B cell (primary cell): Measurements from ENCODE around the gene PIGC. TPM values are rescaled to one million over a fixed set of nuclear protein-coding genes. Genes with fewer than 3 reads are reported as not detected.

Experiments used
- ATAC-seq: fragments of 200-7000 bp; cut with Tn5 transposase; one replicate; pipeline ENCODE4 v1.10.0; 2021; ENCODE audit warnings: low read depth, mild to moderate bottlenecking, moderate number of reproducible peaks, moderate library complexity
- CTCF ChIA-PET: fragments of 350-600 bp; sonication (Branson Sonifier 250); formaldehyde crosslinking; loops from one replicate; lab custom pipeline; 2021; ENCODE audit warnings: antibody characterized with exemption, inconsistent platforms; lab: Charles Lee
- POLR2A ChIA-PET: fragments of 350-600 bp; sonication (Branson Sonifier 250); formaldehyde crosslinking; loops from one replicate; lab custom pipeline; 2021; ENCODE audit warnings: antibody characterized with exemption; lab: Charles Lee
- DNase-seq: peaks from one replicate; pipeline ENCODE4 v3.0.0; 2013
- H2AFZ ChIP-seq: 2 replicates; pipeline ENCODE4 v1.6.1; 2012; ENCODE audit warnings: mild to moderate bottlenecking, low read depth, low read length; ENCODE audit not compliant: insufficient read depth, poor library complexity, severe bottlenecking
- H3K27ac ChIP-seq, 2 donors: 1 replicate in 1 of 2; 2 replicates in 1 of 2; pipeline ENCODE4 v1.5.1; 2012 to 2013; ENCODE audit warnings: low read length in 2 of 2, mild to moderate bottlenecking in 2 of 2, moderate library complexity in 1 of 2
- H3K27me3 ChIP-seq, 4 experiments: fragments of 200-600 bp in 1 of 4; sonication (generic) in 1 of 4; replicated peaks in 1 of 4; 1 replicate in 2 of 4; 2 replicates in 2 of 4; pipeline versions ENCODE4 v1.6.1 to v1.7.0; 2013 to 2016; ENCODE audit warnings: low read length in 3 of 4, mild to moderate bottlenecking in 2 of 4, mixed read lengths in 1 of 4, moderate library complexity in 1 of 4; ENCODE audit not compliant: insufficient read depth in 4 of 4, control insufficient read depth in 3 of 4; ENCODE audit errors: control extremely low read depth in 1 of 4
- H3K36me3 ChIP-seq, 2 experiments: replicated peaks in 1 of 2; 1 replicate in 1 of 2; 2 replicates in 1 of 2; pipeline versions ENCODE4 v1.6.1 to v1.7.1; 2013; ENCODE audit warnings: low read length in 1 of 2; ENCODE audit not compliant: insufficient read depth in 2 of 2, control insufficient read depth in 1 of 2; ENCODE audit errors: control extremely low read depth in 1 of 2, extremely low read depth in 1 of 2
- H3K4me1 ChIP-seq, 2 donors: fragments of 200-600 bp in 1 of 2; sonication (generic) in 1 of 2; 1 replicate in 1 of 2; 2 replicates in 1 of 2; pipeline versions ENCODE4 v1.5.1 to v1.6.1; 2013 to 2017; ENCODE audit warnings: low read length in 2 of 2; ENCODE audit not compliant: control insufficient read depth in 2 of 2, insufficient read depth in 2 of 2
- H3K4me2 ChIP-seq: replicated peaks from 2 replicates; pipeline ENCODE3; 2012; ENCODE audit warnings: mild to moderate bottlenecking, low read depth, low read length; ENCODE audit not compliant: poor library complexity, severe bottlenecking
- H3K4me3 ChIP-seq, 5 experiments: fragments of 200-600 bp in 1 of 5; sonication (generic) in 1 of 5; 1 replicate in 3 of 5; 2 replicates in 2 of 5; pipeline versions ENCODE4 v1.5.1 to v1.7.0; 2011 to 2016; ENCODE audit warnings: low read length in 4 of 5, mild to moderate bottlenecking in 4 of 5, low read depth in 2 of 5, control low read depth in 1 of 5, moderate library complexity in 1 of 5; ENCODE audit not compliant: insufficient read depth in 1 of 5; ENCODE audit errors: control extremely low read depth in 1 of 5, extremely low read depth in 1 of 5
- H3K79me2 ChIP-seq: fragments of 200-600 bp; sonication (generic); one replicate; pipeline ENCODE4 v1.6.0; 2016; ENCODE audit warnings: low read length; ENCODE audit not compliant: control insufficient read depth, insufficient read depth
- H3K9ac ChIP-seq: fragments of 200-600 bp; sonication (generic); 2 replicates; pipeline ENCODE4 v1.6.1; 2017; ENCODE audit warnings: mild to moderate bottlenecking, low read length, moderate library complexity
- H3K9me3 ChIP-seq, 3 donors: one replicate each; pipeline versions ENCODE4 v1.6.1 to v1.7.1; 2013; ENCODE audit warnings: low read length in 2 of 3; ENCODE audit not compliant: control insufficient read depth in 2 of 3, insufficient read depth in 1 of 3; ENCODE audit errors: control extremely low read depth in 1 of 3
- H4K20me1 ChIP-seq: 2 replicates; pipeline ENCODE4 v1.6.0; 2012; ENCODE audit warnings: mild to moderate bottlenecking, low read length; ENCODE audit not compliant: insufficient read depth, control insufficient read depth, poor library complexity, severe bottlenecking
- H3K27ac Mint-ChIP-seq: one replicate; pipeline ENCODE4 v1.8.0; 2021; ENCODE audit warnings: mixed read lengths
- H3K27me3 Mint-ChIP-seq: one replicate; pipeline ENCODE4 v1.8.0; 2021; ENCODE audit warnings: mixed read lengths
- H3K4me1 Mint-ChIP-seq: one replicate; pipeline ENCODE4 v1.8.0; 2021; ENCODE audit warnings: mixed read lengths
- H3K4me3 Mint-ChIP-seq: one replicate; pipeline ENCODE4 v1.8.0; 2021; ENCODE audit warnings: mixed read lengths
- H3K9me3 Mint-ChIP-seq: one replicate; pipeline ENCODE4 v1.8.0; 2022; ENCODE audit warnings: mixed read lengths; ENCODE audit not compliant: insufficient read depth
- EZH2 ChIP-seq: IDR thresholded peaks from 2 replicates; pipeline ENCODE4 v1.6.1; 2012; ENCODE audit warnings: borderline replicate concordance, low read depth, mild to moderate bottlenecking, moderate library complexity, low read length; ENCODE audit not compliant: insufficient read depth, poor library complexity, severe bottlenecking
- WGBS: methylation state at CpG from one replicate; pipeline ENCODE4 v1.1.5; 2013; ENCODE audit warnings: missing lambda C conversion rate; ENCODE audit not compliant: insufficient coverage; 5-methylcytosine and 5-hydroxymethylcytosine counted together
- intact Hi-C: fragments of 100-400 bp; cut with micrococcal nuclease; formaldehyde crosslinking; loops from one replicate; pipeline ENCODE4 v1.10.0; 2022
- polyA plus RNA-seq: library from polyadenylated mRNA; depleted of rRNA; stranded (reverse); fragments of >200 nt; gene quantifications from 2 replicates; pipeline ENCODE4 v1.2.3, GENCODE V29; 2012
- total RNA-seq, 2 donors: library from RNA; stranded (reverse); fragments of 120-200 nt in 1 of 2; gene quantifications; 1 replicate in 1 of 2; 2 replicates in 1 of 2; pipeline versions ENCODE4 v1.2.3 to v1.2.4, GENCODE V29; 2013 to 2022
- TF ChIP-seq, protein P1 (sequence below): fragments of 200-600 bp; IDR thresholded peaks from one replicate; pipeline ENCODE4 v1.8.0; 2022; ENCODE audit warnings: antibody characterized with exemption, mild to moderate bottlenecking

The PIGC gene
- total and polyA plus RNA-seq, 2 donors (not counting 1 experiment from before 2014, with no cell fraction given): 16.2 to 28.8 TPM

DNA sequence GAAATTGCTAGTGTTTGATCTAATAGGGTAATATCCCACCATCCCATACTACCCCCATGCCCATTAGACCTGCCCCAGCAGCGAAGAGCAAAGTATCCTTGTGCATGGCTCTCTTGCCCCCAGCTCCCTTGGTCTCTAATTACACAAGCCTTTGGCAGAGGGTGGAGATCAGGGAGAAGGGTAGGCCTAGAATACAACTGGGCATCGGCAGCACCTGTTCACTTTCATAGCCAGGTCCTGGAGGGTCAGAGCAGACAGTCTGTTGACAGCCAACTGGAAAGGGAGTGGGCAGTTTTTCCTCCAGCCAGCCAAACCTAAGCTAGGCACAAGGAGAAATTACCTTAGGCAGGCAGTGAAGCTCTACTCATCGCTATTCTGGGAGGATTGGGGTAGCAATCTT, 2.7 kb upstream of the PIGC start:
- H4K20me1 ChIP-seq: no peaks in the 10 kb centered on the region
- WGBS: 100% methylated on average over 1 of the region's 3 CpGs
- peaks cover 16 to 17% of the 10 kb centered on the region in 2 donors for H3K4me1 ChIP-seq
- no peak for ATAC-seq
- no peak overlapping the region for H3K27ac Mint-ChIP-seq
- CTCF ChIA-PET: interaction anchor here (0.8 to 1.0 kb wide), 3 partner anchors 11 to 443 kb away, joined by 3 to 4 read pairs (median 3); no protein-coding TSS in a partner anchor
- H3K36me3 ChIP-seq: no peaks in the 10 kb centered on the region
- TF ChIP-seq EZH2: no peak
- TF ChIP-seq, protein P1, sequence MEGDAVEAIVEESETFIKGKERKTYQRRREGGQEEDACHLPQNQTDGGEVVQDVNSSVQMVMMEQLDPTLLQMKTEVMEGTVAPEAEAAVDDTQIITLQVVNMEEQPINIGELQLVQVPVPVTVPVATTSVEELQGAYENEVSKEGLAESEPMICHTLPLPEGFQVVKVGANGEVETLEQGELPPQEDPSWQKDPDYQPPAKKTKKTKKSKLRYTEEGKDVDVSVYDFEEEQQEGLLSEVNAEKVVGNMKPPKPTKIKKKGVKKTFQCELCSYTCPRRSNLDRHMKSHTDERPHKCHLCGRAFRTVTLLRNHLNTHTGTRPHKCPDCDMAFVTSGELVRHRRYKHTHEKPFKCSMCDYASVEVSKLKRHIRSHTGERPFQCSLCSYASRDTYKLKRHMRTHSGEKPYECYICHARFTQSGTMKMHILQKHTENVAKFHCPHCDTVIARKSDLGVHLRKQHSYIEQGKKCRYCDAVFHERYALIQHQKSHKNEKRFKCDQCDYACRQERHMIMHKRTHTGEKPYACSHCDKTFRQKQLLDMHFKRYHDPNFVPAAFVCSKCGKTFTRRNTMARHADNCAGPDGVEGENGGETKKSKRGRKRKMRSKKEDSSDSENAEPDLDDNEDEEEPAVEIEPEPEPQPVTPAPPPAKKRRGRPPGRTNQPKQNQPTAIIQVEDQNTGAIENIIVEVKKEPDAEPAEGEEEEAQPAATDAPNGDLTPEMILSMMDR: no peak
- H3K4me2 ChIP-seq: no peak overlapping the region
- no peak overlapping the region for H3K4me3 ChIP-seq
- H3K27me3 ChIP-seq: no peaks in the 10 kb centered on the region
- peaks cover 16% of the 10 kb centered on the region for H3K79me2 ChIP-seq
- H3K9me3 Mint-ChIP-seq: no peaks in the 10 kb centered on the region
- DNase-seq: no peak
- no peak overlapping the region for H3K27ac ChIP-seq
- POLR2A ChIA-PET: no interaction called here
- H3K4me3 Mint-ChIP-seq: no peak overlapping the region
- no peaks in the 10 kb centered on the region for H3K9me3 ChIP-seq
- H2AFZ ChIP-seq: no peak overlapping the region
- peaks cover 31% of the 10 kb centered on the region for H3K4me1 Mint-ChIP-seq
- H3K27me3 Mint-ChIP-seq: no peaks in the 10 kb centered on the region
- H3K9ac ChIP-seq: no peak overlapping the region
- intact Hi-C loops: no loop called here

DNA sequence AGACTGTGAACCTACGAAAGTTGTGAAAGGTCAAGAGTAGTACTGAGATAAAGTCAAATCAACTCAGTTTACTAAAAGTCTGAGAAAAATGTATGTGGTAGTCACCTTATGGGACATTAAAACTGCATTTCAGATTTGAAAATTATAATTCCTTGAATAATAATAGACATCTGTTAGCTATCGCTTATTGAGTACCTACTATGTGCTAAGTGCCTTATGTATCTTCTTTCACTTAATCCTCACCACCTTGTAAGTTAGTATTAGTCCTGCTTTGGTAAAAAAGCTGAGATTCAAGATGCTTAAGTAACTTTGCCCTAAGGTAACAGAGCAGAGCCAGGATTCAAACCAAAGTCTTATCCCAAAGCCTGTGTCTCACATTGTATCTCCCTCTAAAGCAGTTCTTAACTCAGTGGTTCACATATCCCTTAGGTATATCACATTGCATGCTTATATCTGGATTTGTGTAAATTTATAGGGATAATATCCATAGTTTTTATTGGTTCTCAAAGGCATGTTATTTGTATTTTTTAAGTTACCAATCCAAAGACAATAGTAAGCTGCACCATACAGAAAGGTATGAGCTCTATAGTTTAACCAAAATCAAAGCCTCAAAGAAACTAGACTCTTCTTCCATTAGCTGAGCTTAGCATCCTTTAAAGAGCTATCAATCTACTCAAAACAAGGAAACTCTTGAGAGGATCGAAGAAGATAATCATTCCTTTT, 865 bp downstream of the PIGC start:
- no peaks in the 10 kb centered on the region for H3K9me3 ChIP-seq
- Mint-ChIP-seq H3K27ac (peak overlapping the region; percentile 90), H3K4me3 (peak overlapping the region; percentile 96), H3K9me3 (no peaks in the 10 kb centered on the region), H3K4me1 (peaks cover 37% of the 10 kb centered on the region), H3K27me3 (no peaks in the 10 kb centered on the region)
- H2AFZ ChIP-seq: peak overlapping the region; percentile 87
- DNase-seq (no peak), ATAC-seq (no peak)
- H3K36me3 ChIP-seq: peaks cover 1 to 3% of the 10 kb centered on the region in 2 experiments
- POLR2A ChIA-PET: interaction anchor here (0.5 kb wide), 1 partner anchor 97 kb away, joined by 4 read pairs; no protein-coding TSS in a partner anchor
- no CpG with 5 or more reads among the region's 3 CpGs for WGBS
- H3K4me2 ChIP-seq: peak overlapping the region; percentile 81
- H3K79me2 ChIP-seq: peaks cover 17% of the 10 kb centered on the region
- CTCF ChIA-PET: interaction anchor here (0.7 to 3.3 kb wide), 15 partner anchors 11 to 601 kb away, joined by 3 to 39 read pairs (median 4); partner anchors contain the start of gene DNM3
- H3K27me3 ChIP-seq: no peaks in the 10 kb centered on the region
- peak overlapping the region; percentile 93 for H3K9ac ChIP-seq
- TF ChIP-seq EZH2: no peak
- TF ChIP-seq, protein P1: no peak
- H4K20me1 ChIP-seq: peaks cover 4% of the 10 kb centered on the region
- H3K4me1 ChIP-seq: peaks cover 11 to 16% of the 10 kb centered on the region in 2 donors
- H3K27ac ChIP-seq: peak overlapping the region in 1 of 2 donors; percentile 86
- peak overlapping the region; percentile 68 to 95 (median 93) for H3K4me3 ChIP-seq
- intact Hi-C loops: loop anchor here (5.0 kb wide), 3 partner anchors 256 to 701 kb away; partner anchors contain the start of genes METTL13 and VAMP4
